EL (cell line): ENCODE data around the gene ACADVL.
A peak's percentile ranks its signal among the peaks of the same experiment; 100 is the strongest.

ENCODE experiments used
- DNase-seq: peaks from one replicate; pipeline ENCODE4 v3.0.0-alpha.2; 2016

ACADVL gene

DNA sequence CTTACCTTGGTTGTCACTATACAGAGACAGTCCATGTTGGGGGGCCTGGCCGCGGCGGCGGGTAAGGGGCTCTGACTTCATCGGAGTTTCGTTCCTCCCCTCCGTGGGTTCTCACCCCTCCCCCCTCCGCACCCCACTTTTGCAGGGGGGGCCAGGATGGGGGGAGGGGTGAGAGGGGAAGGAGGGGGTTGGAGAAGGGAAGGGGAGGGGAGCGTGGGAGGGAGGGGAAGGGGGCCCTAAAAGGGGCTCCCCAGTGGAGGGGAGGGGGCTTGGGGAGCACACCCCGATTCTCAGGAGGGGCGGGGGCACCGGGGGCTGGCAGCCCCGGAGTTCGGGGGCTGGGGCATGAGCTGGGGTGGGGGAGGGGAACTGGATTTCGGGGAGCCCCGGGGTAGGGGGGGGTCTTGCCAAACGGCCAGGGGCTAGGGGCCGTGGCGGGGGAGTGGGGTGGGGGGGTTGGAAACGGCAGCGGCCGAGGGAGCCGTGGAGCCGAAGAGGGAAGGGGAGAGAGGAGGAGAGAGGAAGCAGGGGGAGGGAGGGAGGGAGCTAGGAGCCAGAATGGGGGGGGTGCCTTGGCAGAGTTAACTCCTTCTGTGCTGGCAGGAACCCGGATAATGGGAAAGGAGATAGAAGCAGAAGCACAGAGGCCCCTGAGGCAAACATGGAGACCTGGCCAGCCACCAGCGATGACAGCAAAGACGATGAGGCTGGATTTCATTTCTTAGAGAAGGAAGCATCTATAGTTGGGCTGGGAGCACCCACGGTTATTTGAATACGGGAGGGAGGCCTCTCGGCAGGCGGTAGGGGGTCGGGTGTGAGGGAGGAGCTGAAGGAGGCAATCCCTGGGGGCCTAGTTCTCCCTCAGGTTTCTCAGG is 2.4 kb upstream of the ACADVL start:
- peak; percentile 73 for DNase-seq

DNA sequence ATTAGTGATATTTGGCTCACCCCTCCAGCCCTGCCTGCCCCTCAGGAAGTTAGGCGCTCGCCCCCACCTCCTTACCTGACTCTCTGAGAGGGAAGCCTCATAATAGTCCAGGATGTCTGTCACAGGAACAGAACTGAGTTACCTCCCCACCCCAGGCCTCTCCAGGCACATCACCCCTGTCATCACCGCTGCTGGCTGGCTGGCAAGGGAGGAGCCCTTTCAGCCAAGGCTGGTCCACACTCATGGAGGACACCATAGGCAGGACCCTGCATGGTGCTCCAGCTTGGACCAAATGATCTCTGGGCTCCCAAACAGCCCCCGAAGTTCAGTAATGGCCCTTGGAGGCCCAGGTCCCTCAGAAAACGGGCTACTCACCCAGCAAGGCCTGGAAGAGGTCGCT is 1.6 kb upstream of the ACADVL start:
- no peak for DNase-seq

DNA sequence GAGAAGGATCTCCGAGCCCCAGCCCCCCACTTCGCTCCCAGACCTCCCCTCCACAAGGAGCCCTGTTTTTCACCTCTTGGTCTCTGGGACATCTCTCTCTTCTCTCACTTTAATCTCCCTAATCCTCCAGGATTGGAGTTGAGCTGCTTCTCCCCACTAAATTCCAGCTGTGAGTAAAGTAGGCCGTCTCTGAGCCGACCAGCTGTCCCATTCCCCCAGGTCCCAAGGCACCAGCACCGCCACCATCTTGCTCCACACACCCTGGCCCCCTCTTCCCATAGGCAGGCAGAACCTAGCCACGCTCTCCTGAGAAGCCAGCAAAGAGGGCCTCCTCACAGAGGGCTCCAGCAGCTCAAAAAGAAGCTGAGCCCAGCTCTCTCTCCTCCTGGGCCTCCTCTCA is 980 bp upstream of the ACADVL start:
- DNase-seq = no peak

DNA sequence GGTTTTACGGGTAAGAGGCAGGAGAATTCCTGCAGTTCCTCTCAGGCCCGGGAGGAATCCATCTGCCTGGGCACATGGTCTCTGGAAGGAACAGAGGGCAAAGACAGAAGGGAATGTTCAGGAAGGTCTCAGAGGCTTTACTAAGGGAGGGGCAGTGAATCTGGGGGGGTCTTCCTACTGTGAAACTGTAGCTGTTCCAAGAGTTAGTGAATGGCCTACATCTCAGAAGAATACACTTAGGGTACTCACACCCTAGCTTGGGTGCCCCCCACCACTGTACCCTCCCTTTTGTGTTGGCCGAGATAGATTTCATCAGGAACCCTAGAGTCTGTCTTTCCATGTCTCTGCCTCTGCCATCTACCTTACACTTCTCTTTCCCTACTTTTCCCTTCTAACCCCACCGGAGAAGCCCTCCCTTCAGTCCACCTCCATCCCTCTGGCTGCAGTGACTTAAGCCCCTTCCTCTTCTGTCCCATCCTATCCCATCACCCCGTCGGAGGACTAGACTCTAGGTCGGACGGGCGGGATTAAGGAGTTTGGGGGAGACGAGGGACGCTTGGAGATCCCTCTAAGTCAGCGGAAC is 418 bp upstream of the ACADVL start:
- DNase-seq = peak; percentile 38

DNA sequence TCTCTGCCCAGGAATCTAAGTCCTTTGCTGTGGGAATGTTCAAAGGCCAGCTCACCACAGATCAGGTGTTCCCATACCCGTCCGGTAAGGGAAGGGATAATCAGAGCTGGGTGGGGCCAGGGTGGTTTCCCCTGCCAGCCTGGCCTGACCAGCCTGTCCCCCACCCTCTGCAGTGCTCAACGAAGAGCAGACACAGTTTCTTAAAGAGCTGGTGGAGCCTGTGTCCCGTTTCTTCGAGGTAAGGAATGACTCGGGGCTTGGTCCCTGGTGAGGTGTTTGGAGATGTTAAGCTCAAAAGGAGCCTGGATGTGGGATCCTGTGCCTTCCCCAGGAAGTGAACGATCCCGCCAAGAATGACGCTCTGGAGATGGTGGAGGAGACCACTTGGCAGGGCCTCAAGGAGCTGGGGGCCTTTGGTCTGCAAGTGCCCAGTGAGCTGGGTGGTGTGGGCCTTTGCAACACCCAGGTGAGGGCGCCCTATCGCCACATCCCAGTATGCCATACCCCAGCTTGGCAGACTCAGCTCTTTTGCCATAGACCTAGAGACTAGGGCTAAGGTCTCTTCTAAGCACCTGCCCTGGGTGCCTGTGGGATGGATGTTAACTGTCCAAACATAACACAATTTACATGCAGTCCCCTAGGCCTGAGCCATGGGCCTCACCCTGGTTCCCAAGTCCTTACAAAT is 997 bp downstream of the ACADVL start:
- peak; percentile 68 for DNase-seq

DNA sequence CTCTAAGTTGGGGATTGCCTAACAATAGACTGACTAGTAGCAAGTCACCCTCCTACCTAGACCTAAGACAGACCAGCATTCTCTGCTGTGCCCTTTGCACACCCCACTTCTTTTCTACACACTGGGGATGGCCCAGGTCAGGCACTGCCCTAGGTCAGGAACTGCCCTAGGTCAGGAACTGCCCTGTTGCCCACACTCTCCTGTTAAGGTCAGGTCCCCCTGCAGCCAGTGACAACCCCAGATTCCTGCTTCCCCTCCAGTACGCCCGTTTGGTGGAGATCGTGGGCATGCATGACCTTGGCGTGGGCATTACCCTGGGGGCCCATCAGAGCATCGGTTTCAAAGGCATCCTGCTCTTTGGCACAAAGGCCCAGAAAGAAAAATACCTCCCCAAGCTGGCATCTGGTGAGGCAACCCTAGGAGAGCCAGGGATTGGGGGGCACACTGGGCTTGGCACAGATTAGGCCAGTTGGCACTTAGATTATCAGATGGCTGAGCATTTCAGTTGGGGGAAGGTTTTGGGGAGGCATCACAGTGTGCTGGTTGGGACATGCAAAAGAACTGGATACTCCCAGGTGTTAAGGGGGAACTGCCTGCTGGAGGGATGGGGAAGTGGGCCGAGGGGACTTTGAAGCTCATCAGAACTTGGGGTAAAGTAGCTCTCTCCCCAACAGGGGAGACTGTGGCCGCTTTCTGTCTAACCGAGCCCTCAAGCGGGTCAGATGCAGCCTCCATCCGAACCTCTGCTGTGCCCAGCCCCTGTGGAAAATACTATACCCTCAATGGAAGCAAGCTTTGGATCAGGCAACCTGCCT is 1.7 kb downstream of the ACADVL start:
- DNase-seq = no peak

DNA sequence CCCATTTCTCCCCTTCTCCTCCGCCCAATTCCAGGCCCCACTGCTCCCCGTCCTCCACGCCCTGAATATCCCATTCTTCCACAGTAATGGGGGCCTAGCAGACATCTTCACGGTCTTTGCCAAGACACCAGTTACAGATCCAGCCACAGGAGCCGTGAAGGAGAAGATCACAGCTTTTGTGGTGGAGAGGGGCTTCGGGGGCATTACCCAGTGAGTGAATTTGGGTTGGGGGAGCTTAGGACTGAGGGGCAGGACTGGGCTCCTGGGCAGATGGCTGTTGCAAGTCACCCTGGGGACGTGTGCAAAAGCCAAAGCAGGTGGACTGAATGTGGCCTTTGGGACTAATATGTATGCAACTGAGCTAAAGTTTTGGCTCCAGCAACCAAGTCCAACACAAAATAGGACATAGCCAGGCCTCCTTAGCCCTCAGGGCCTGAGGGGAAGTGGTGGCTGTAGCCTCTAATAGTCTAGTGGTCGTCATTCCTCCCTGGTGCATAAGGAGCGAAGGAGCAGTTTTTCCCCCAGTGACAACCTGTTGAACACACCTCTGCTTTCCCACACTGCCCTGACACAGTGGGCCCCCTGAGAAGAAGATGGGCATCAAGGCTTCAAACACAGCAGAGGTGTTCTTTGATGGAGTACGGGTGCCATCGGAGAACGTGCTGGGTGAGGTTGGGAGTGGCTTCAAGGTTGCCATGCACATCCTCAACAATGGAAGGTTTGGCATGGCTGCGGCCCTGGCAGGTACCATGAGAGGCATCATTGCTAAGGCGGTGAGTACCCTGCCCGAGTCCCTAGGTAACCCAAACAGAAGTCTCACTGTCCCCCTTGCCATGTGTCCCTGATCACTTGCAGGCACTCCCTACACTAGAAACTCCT is 2.6 kb downstream of the ACADVL start:
- DNase-seq = no peak

DNA sequence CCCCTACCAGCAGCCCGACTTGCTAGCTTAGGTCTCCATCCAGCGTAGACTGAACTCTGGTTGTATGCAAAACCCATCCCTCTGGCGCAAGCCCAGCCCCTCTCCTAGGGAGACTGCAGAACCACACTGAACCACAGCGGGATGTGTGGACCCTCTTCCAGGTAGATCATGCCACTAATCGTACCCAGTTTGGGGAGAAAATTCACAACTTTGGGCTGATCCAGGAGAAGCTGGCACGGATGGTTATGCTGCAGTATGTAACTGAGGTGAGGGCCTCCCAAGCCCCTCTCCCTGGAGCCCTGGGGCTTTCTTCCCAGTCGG is 3.2 kb downstream of the ACADVL start:
- DNase-seq = no peak

DNA sequence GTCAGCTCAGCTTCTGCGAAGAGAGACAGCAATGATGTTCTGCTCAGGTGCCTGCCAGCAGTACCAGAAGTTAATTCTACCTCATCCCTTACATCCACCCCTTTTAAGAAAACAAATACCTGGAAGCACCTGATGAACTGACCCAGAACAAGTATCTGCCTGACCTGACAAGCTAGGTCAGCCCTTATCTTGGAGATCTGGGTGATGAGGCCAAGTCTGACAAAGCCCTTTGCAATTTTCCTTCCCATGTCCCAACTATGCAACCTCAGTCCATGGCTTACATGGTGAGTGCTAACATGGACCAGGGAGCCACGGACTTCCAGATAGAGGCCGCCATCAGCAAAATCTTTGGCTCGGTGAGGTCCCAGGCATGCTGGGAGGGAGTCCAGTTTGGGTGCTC is 3.6 kb downstream of the ACADVL start:
- DNase-seq = no peak

DNA sequence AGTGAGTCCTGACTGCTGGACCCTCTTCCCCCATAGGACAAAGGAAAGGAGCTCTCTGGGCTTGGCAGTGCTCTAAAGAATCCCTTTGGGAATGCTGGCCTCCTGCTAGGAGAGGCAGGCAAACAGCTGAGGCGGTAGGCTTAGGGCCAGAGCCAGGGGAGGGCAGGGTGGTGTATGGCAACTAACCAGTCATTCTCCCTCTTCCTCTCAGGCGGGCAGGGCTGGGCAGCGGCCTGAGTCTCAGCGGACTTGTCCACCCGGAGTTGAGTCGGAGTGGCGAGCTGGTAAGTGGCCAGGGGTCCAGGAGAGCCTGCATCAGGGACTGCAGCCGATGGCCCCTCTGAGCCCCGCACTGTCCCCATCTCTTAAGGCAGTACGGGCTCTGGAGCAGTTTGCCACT is 4.4 kb downstream of the ACADVL start:
- DNase-seq = no peak

DNA sequence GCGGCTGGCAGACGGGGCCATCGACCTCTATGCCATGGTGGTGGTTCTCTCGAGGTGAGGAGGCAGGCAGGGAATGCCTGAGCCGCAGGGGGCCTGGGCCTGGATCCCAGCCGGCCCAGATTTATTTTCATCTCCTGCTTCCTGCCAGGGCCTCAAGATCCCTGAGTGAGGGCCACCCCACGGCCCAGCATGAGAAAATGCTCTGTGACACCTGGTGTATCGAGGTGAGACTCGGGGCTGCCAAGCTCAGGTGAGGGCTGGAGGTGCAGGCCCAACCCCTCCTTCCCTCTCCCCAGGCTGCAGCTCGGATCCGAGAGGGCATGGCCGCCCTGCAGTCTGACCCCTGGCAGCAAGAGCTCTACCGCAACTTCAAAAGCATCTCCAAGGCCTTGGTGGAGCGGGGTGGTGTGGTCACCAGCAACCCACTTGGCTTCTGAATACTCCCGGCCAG is 4.9 kb downstream of the ACADVL start:
- DNase-seq = no peak

DNA sequence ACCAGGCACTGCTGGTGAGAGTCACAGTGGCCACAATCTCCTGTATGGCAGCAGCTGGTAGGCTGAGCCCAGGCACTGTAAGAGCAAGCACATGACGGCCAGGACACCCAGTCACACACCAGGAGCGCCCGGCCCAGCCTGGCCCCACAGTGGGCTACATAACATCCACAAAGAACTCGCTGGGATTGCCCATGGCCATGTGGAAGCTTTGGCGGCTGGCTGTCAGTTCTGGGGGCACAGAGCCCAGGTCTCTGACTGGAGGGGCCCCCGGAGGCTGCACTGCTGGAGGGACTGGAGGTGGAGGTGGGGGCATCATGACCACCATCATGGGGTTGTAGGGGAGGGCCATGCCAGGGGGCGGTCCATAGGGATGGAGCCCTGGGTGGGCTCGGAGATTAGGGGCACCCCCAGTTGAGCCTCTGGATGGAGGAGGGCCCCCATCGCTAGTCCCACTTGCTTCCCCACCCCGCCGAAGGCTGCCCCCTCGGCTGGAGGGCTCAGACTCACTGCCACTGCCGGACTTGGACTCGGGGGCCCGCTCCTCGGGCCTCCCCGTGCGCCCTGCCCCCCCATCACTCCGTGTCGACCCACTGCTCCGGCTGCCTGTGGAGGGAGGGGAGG is 6.1 kb downstream of the ACADVL start:
- DNase-seq = no peak

DNA sequence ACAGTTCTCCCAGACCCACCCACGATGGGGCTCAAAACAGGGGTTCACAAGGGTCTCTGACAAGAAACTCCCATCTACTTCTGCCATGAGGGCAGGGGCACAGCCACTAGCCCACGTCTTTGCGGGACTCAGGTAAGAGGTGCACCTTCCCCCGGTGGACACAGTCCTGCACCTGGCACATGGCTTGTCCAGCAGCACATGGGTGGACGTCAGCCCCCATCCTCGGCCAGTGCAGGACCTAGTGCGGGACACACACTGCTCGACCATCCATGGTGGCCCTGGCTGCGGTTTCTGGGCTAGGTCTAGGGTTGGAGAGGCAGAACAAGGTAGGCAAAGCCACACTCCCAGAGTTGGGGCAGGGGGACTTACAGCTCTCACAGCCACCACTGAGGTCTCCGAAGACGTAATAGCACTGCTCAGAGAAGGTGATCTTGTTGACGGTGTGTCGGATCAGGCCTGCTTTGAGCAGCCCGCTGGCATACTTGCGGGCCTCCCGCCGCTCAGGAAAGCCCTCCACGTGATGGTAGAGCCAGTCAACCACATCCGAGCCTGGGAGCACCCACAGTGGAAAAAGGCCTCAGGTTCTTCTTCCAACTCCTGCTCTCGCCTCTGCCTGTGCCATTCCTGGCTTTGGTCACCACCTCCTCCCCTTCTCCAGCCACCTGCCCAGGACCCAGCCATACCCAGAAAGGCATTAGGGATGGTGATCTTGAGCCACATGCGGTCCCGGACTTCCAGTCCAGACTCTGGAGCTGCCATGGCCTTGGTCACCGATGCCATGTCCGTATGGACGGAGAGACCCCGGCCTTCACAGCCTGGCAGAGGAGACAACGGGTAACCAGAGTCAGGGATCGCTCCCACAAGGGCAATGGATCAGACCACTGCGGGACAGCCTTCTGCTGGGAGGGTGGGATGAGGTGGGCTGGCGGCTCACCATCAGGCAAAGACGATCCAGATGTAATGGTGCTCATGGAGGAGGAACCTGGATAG is 7.3 kb downstream of the ACADVL start:
- no peak for DNase-seq

DNA sequence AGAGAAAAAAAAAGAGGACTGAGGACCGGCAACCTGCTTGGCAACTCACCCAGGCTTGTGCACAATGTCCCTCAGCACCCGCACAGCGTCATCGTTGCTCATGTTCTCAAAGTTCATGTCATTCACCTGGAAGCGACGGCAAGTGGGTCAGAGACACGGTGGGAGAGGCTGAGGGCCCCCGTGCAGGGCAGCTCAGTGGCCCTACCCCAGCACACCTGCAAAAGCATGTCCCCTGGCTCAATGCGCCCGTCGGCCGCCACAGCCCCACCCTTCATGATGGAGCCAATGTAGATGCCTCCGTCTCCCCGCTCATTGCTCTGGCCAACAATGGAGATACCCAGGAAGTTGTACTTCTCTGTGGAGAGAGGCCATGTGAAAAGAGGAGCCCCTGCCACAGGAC is 9.2 kb downstream of the ACADVL start:
- DNase-seq = no peak

DNA sequence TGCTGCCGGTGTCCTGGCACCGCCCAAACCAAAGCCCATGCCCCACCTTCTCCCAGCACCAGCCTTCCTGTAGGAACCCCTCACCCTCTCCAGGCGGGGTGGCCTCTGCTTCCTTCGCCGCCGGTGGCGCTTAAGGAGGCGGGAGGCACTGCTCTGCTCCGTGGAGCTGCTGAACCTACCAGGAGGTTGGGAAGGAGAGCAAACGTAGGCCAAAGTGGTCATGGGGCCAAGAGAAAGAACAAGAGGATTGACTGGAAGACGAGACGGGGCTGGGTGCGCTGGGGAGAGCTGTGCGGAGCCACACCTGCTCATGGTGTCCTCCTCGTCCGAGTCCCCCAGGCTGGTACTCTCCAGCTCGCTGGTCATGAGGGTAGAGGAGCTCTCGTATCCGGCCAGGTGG is 9.8 kb downstream of the ACADVL start:
- DNase-seq = no peak

DNA sequence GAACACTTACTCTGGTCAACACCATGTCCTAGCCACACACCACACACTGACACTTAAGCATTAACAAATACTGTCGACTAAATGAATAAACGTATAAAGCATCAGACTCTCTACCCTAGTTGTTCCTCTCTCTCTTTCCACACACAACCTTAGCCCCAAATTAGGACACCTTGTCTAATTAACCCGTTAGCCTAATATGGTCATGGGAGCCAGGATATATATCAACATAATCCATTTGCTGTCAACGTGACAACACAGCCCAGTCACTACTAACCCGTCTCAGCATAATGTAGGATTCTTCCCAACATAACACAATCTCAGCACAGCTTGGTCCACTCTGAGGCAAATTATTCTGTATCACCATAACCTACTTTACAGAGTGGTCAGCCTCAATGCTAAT is 12.4 kb downstream of the ACADVL start:
- no peak for DNase-seq

DNA sequence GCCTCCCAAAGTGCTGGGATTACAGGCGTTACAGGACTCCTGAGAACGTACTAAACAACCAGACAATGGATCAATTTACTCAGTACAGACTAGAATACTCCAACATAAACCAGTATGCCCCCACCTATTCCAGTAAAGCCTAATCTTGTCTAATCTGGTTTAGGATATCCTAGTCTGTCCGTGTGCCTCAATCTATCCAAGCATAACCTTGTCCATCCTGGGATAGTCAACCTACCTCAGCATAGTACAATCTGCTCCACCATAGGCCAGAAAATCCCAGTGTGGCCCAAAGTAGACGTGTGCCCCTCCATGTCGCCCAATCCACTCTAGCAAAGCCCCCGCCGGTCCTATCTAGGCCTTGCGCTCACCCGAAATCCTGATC is 14.0 kb downstream of the ACADVL start:
- no peak for DNase-seq

DNA sequence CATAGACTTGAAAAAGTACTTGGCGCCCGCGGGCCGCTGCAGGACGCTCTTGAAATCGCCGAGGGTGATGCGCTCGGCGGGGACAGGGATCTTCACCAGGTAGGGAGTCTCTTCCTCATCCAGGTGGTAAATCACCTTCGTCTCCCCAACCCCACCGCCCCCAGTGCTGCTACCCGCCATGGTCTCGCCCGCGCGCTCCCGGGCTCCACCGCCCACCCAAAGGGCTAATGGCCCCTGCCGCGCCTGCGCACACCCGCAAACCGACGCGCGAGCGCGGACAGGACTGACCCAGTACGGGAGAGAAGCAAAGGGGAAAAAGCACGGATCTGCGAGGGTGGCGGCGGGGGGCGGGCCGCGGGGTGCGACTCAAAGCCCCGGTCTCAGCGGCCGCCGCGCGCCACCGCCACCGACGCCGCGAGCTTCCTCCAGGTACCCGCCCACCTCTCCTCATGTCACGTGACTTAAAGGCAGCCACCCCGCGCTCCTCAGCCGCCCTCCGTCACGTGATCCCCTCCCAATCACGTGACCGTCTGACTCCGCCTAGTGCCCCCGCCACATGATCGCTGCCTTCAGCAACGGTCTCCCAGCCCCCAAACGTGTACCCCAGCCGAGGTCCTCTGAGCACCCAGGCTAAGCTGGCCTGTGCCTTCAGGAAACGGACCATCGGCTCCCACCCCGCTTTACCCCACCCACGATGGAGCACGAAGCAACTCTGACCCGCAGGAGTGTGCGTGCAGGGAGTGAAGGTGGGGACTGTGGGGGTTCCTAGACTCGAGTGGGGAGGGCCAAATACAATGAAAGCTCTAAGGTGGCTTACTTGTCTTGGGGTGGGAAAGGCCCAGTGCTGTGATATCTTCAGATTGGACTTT is 14.6 kb downstream of the ACADVL start, which contains the start of gene DVL2:
DVL2 (minus strand) TSS at position 435 of the 869 bp plus-strand sequence; CDS start at position 180, 255 bp downstream.
- peak; percentile 94 for DNase-seq
